A204.1 (cell line): ENCODE results near the gene TOMM7.

Experiments used
- FAIRE-seq: peaks from 2 replicates; lab custom pipeline; 2012; peaks lifted over from hg19 to GRCh38; lab: Jason Lieb, UNC

Gene TOMM7

GRCh38 chr7:22822486-22823141 is at the start of gene TOMM7:
Gene TOMM7, minus strand, starts transcription at chr7:22822849. Its CDS starts 70 bp downstream, at chr7:22822779.
- FAIRE-seq, result peak; percentile 95

- no peak for FAIRE-seq
Observed at GRCh38 chr7:22872096-22872807, 49.6 kb upstream of the TOMM7 start.

- no peak for FAIRE-seq
Observed at GRCh38 chr7:22871661-22872060, 49.0 kb upstream of the TOMM7 start.

GRCh38 chr7:22868509-22868908 is 45.9 kb upstream of the TOMM7 start:
- FAIRE-seq, result no peak

GRCh38 chr7:22867589-22867988 is 44.9 kb upstream of the TOMM7 start:
- FAIRE-seq, result no peak

- FAIRE-seq, result no peak
Observed at GRCh38 chr7:22867003-22867402, 44.4 kb upstream of the TOMM7 start.

GRCh38 chr7:22865602-22865960 is 42.9 kb upstream of the TOMM7 start:
- no peak for FAIRE-seq

- no peak for FAIRE-seq
Observed at GRCh38 chr7:22864855-22865601, 42.4 kb upstream of the TOMM7 start.

GRCh38 chr7:22864301-22864700 is 41.7 kb upstream of the TOMM7 start:
- FAIRE-seq, result no peak

GRCh38 chr7:22863156-22863899 is 40.7 kb upstream of the TOMM7 start:
- no peak for FAIRE-seq

- FAIRE-seq, result no peak
Observed at GRCh38 chr7:22861576-22861975, 38.9 kb upstream of the TOMM7 start.

GRCh38 chr7:22860784-22861482 is 38.3 kb upstream of the TOMM7 start:
- FAIRE-seq, result no peak

GRCh38 chr7:22860337-22860736 is 37.7 kb upstream of the TOMM7 start:
- FAIRE-seq, result no peak

- FAIRE-seq, result no peak
Observed at GRCh38 chr7:22859641-22860290, 37.1 kb upstream of the TOMM7 start.

- no peak for FAIRE-seq
Observed at GRCh38 chr7:22858640-22859561, 36.3 kb upstream of the TOMM7 start.

- no peak for FAIRE-seq
Observed at GRCh38 chr7:22858274-22858639, 35.6 kb upstream of the TOMM7 start.

GRCh38 chr7:22856416-22856815 is 33.8 kb upstream of the TOMM7 start:
- no peak for FAIRE-seq

GRCh38 chr7:22855049-22855392 is 32.4 kb upstream of the TOMM7 start:
- no peak for FAIRE-seq

- FAIRE-seq, result no peak
Observed at GRCh38 chr7:22854158-22855048, 31.8 kb upstream of the TOMM7 start.
